PC-9 (cell line): ENCODE results near the gene CHST3.
"Not testable (repeated sequence)": the region's sequence is repeated elsewhere in the genome, so short reads cannot be mapped to it uniquely, and the experiment has no call there.

Experiments
- EZH2 ChIP-seq: fragments of 200-600 bp; sonication (generic); IDR thresholded peaks from 2 replicates; pipeline ENCODE4 v1.8.0; 2017; ENCODE audit warnings: antibody characterized with exemption, low read depth
- TF ChIP-seq, protein P1 (sequence below): fragments of 200-600 bp; sonication (generic); conservative IDR thresholded peaks from 2 replicates; pipeline ENCODE4 v1.6.1; 2017; ENCODE audit warnings: mixed run types, antibody characterized with exemption, mild to moderate bottlenecking, moderate library complexity

DNA sequence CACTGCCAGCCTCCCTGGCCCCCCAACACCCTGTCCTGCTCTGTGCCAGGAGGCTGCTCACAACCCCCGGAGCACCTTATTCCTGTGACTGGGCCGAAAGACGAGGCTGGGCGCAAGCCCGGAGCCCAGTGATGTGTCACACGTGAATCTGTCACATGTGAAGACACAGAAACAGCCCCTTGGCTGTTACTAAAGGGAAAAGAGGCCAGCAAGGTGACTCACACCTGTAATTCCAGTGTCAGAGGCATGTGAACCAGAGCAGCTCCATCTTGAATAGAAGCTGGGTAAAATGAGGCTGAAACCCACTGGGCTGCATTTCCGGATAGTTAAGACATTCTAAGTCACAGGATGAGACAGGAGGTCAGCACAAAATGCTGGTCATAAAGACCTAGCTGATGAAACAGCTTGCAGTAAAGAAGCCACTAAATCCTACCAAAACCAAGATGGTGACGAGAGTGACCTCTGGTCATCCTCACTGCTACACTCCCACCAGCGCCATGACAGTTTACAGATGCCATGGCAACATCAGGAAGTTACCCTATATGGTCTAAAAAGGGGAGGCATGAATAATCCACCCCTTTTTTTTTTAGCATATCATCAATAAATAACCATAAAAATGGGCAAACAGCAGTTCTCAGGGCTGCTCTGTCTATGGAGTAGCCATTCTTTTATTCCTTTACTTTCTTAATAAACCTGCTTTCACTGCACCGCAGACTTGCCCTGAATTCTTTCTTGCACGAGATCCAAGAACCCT lies 68.4 kb downstream of the CHST3 start:
- TF ChIP-seq, protein P1, sequence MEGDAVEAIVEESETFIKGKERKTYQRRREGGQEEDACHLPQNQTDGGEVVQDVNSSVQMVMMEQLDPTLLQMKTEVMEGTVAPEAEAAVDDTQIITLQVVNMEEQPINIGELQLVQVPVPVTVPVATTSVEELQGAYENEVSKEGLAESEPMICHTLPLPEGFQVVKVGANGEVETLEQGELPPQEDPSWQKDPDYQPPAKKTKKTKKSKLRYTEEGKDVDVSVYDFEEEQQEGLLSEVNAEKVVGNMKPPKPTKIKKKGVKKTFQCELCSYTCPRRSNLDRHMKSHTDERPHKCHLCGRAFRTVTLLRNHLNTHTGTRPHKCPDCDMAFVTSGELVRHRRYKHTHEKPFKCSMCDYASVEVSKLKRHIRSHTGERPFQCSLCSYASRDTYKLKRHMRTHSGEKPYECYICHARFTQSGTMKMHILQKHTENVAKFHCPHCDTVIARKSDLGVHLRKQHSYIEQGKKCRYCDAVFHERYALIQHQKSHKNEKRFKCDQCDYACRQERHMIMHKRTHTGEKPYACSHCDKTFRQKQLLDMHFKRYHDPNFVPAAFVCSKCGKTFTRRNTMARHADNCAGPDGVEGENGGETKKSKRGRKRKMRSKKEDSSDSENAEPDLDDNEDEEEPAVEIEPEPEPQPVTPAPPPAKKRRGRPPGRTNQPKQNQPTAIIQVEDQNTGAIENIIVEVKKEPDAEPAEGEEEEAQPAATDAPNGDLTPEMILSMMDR, result not testable (repeated sequence)
- TF ChIP-seq EZH2, result not testable (repeated sequence)
